K562 (cell line): ENCODE measurements around the gene APPBP2. TPM values are rescaled to one million over a fixed set of nuclear protein-coding genes. Genes with fewer than 3 reads are reported as not detected.

Experiments used
- ATAC-seq: fragments of 200-7000 bp; cut with Tn5 transposase; 3 replicates; pipeline ENCODE4 v1.9.1; 2020; ENCODE audit warnings: moderate library complexity
- BruUV-seq: library from RNA; stranded (reverse); fragments of 400-500 nt; replicated peaks from 2 replicates; lab custom pipeline; 2021; lab: Mats Ljungman, UMichigan
- CTCF ChIA-PET: fragments of 300-600 bp; formaldehyde crosslinking; extraction: SDS; loops from one replicate; lab custom pipeline; 2021; ENCODE audit warnings: low intra/inter-chr PET ratio; lab: Yijun Ruan, JAX
- POLR2A ChIA-PET: fragments of 300-600, 350-650 bp; sonication (Branson Sonifier 250); formaldehyde crosslinking; extraction: SDS; loops from one replicate; lab custom pipeline; 2021; ENCODE audit warnings: antibody characterized with exemption, inconsistent platforms; lab: Yijun Ruan, JAX
- DNase-seq, 4 experiments: peaks; one replicate each; pipeline versions ENCODE4 v3.0.0 to v3.0.0-alpha.2; 2011 to 2018; ENCODE audit warnings: low spot score in 3 of 4, mixed read lengths in 3 of 4; ENCODE audit errors: extremely low read depth in 1 of 4
- FAIRE-seq: peaks from 2 replicates; lab custom pipeline; 2011; peaks lifted over from hg19 to GRCh38; lab: Jason Lieb, UNC
- H2AFZ ChIP-seq: 2 replicates; pipeline ENCODE4 v1.6.0; 2011; ENCODE audit warnings: low read depth, low read length, control low read depth, inconsistent platforms
- H3K27ac ChIP-seq: fragments of 200-600 bp; 3 replicates; pipeline ENCODE4 v1.8.0; 2011; ENCODE audit warnings: low read depth, mild to moderate bottlenecking, control low read depth, inconsistent platforms, low read length, moderate library complexity, mixed read lengths; ENCODE audit errors: extremely low read depth
- H3K27me3 ChIP-seq, 2 experiments: fragments of 300-600 bp in 1 of 2; 2 replicates in 1 of 2; 3 replicates in 1 of 2; pipeline versions ENCODE4 v1.6.0 to v1.8.0; 2011; ENCODE audit warnings: inconsistent platforms in 2 of 2, low read length in 2 of 2, mild to moderate bottlenecking in 1 of 2, mixed read lengths in 1 of 2, moderate library complexity in 1 of 2; ENCODE audit not compliant: control insufficient read depth in 2 of 2, insufficient read depth in 2 of 2
- H3K36me3 ChIP-seq: fragments of 300-600 bp; 3 replicates; pipeline ENCODE4 v1.8.0; 2011; ENCODE audit warnings: mild to moderate bottlenecking, low read length, inconsistent platforms; ENCODE audit not compliant: control insufficient read depth, insufficient read depth
- H3K4me1 ChIP-seq, 2 experiments: fragments of 200-600 bp in 1 of 2; replicated peaks in 1 of 2; 2 replicates in 1 of 2; 3 replicates in 1 of 2; pipeline versions ENCODE4 v1.5.1 to v1.8.0; 2011; ENCODE audit warnings: inconsistent platforms in 2 of 2, low read length in 2 of 2, mild to moderate bottlenecking in 1 of 2, mixed read lengths in 1 of 2, moderate library complexity in 1 of 2; ENCODE audit not compliant: control insufficient read depth in 2 of 2, insufficient read depth in 2 of 2
- H3K4me2 ChIP-seq: 2 replicates; pipeline ENCODE4 v1.6.1; 2011; ENCODE audit warnings: low read length, control low read depth, inconsistent platforms, mixed read lengths; ENCODE audit not compliant: insufficient read depth
- H3K4me3 ChIP-seq: fragments of 200-600 bp; sonication (generic), shearing (Covaris generic); 2 replicates; pipeline ENCODE4 v1.5.1; 2016; ENCODE audit warnings: control low read depth, inconsistent platforms
- H3K79me2 ChIP-seq: fragments of 200-600 bp; 3 replicates; pipeline ENCODE4 v1.8.0; 2011; ENCODE audit warnings: low read length, inconsistent platforms; ENCODE audit not compliant: control insufficient read depth, insufficient read depth
- H3K9ac ChIP-seq, 2 experiments: 2 replicates each; pipeline versions ENCODE4 v1.6.0 to v1.6.1; 2011; ENCODE audit warnings: low read depth in 2 of 2, low read length in 2 of 2, control low read depth in 1 of 2, inconsistent platforms in 1 of 2, mild to moderate bottlenecking in 1 of 2, mixed read lengths in 1 of 2; ENCODE audit not compliant: insufficient read depth in 1 of 2
- H3K9me1 ChIP-seq: one replicate; pipeline ENCODE4 v1.6.0; 2011; ENCODE audit warnings: inconsistent platforms, mild to moderate bottlenecking, low read length, moderate library complexity; ENCODE audit not compliant: control insufficient read depth, insufficient read depth
- H3K9me3 ChIP-seq: replicated peaks from 2 replicates; pipeline ENCODE4 v1.5.1; 2011; ENCODE audit warnings: low read depth, low read length, inconsistent platforms; ENCODE audit not compliant: control insufficient read depth, insufficient read depth
- H4K20me1 ChIP-seq: replicated peaks from 2 replicates; pipeline ENCODE4 v1.6.1; 2011; ENCODE audit warnings: low read length, inconsistent platforms, mixed read lengths; ENCODE audit not compliant: control insufficient read depth, insufficient read depth
- BRD9 ChIP-seq: fragments of 450-650 bp; IDR thresholded peaks from 2 replicates; pipeline ENCODE4 v1.6.1; 2018; ENCODE audit warnings: low read depth; ENCODE audit not compliant: partially characterized antibody
- EWSR1 ChIP-seq: fragments of 450-650 bp; IDR thresholded peaks from 2 replicates; pipeline ENCODE4 v1.6.1; 2018; ENCODE audit warnings: borderline replicate concordance, mild to moderate bottlenecking, low read depth, moderate library complexity; ENCODE audit not compliant: partially characterized antibody
- PHB ChIP-seq: fragments of 250-450 bp; sonication (Bioruptor Pico); IDR thresholded peaks from 2 replicates; pipeline ENCODE4 v1.5.0; 2021
- PHF8 ChIP-seq: fragments of 200-600 bp; sonication (generic); IDR thresholded peaks from 2 replicates; pipeline ENCODE4 v1.6.1; 2012; ENCODE audit warnings: mixed run types, mild to moderate bottlenecking, inconsistent platforms, low read length, moderate library complexity, borderline replicate concordance
- TRIM24 ChIP-seq, 2 experiments: fragments of 450-650 bp; IDR thresholded peaks; 2 replicates each; pipeline ENCODE4 v1.6.1; 2016
- WGBS: fragments of 100-300 bp; shearing (Covaris generic); methylation state at CpG from one replicate; pipeline ENCODE4 v1.1.6; 2016; ENCODE audit warnings: low coverage, mixed read lengths; ENCODE audit not compliant: insufficient coverage; ENCODE audit errors: missing lambda C conversion rate; 5-methylcytosine and 5-hydroxymethylcytosine counted together
- in situ Hi-C: fragments of 300-500 bp; cut with MboI; formaldehyde crosslinking; loops from 4 replicates; pipeline ENCODE4 v1.15.0; 2018; ENCODE audit warnings: inconsistent platforms, mixed read lengths
- intact Hi-C: fragments of 100-400 bp; cut with micrococcal nuclease; formaldehyde crosslinking; loops from 2 replicates; pipeline ENCODE4 v1.14.2; 2022
- polyA plus RNA-seq, 8 experiments: library from polyadenylated mRNA; depleted of rRNA in 4 of 8; stranded (reverse) in 5 of 8; unstranded in 3 of 8; fragments of >200 nt; fragmentation: Nextera tagmentation in 2 of 8; fragmentation: Illumina TruSeq in 1 of 8; extraction: Ambion mirVana in 2 of 8; extraction: Trizol in 1 of 8; gene quantifications; 2 replicates each; pipeline versions ENCODE4 v1.2.1 to v1.2.3, GENCODE V29; 2011 to 2014; ENCODE audit warnings: inconsistent platforms in 1 of 8, missing spikeins in 1 of 8
- total RNA-seq, 7 experiments: library from RNA; depleted of rRNA in 6 of 7; stranded (reverse); fragments of >200 nt in 6 of 7; fragmentation: Illumina TruSeq in 2 of 7; extraction: Trizol in 2 of 7; gene quantifications; 2 replicates each; pipeline versions ENCODE4 v1.2.1 to v1.2.3, GENCODE V29; 2011 to 2021; ENCODE audit warnings: low replicate concordance in 1 of 7
- TF ChIP-seq, protein P1 (sequence below): fragments of 250-450 bp; sonication (Bioruptor Pico); IDR thresholded peaks from 2 replicates; pipeline ENCODE4 v1.8.0; 2021; ENCODE audit warnings: moderate library complexity, mild to moderate bottlenecking, inconsistent platforms
- TF ChIP-seq, protein P2 (sequence below), 3 experiments: fragments of 200-800 bp in 1 of 3; fragments of 250-450 bp in 1 of 3; fragments of 450-650 bp in 1 of 3; sonication (Bioruptor Pico) in 1 of 3; sonication (Bioruptor generic) in 1 of 3; formaldehyde crosslinking in 1 of 3; IDR thresholded peaks; 2 replicates each; pipeline versions ENCODE4 v1.6.1 to v1.8.0; 2016 to 2022; ENCODE audit warnings: mild to moderate bottlenecking in 2 of 3, missing genetic modification characterization in 2 of 3, missing compliant biosample characterization in 1 of 3, moderate library complexity in 1 of 3

Gene APPBP2
- total and polyA plus RNA-seq, 9 of the 15 experiments (the other 6 are each of a cell fraction or from before 2014, with no cell fraction given), result 2.7 to 16.8 (median 6.9) TPM

- 94% methylated on average over 3 of the region's 3 CpGs for WGBS
- Histone ChIP-seq H3K4me3 (no peak overlapping the region), H3K27me3 (no peaks in the 10 kb centered on the region), H3K27ac (no peak overlapping the region), H2AFZ (no peak overlapping the region), H3K9ac (no peak overlapping the region), H3K4me1 (no peaks in the 10 kb centered on the region), H3K36me3 (no peaks in the 10 kb centered on the region), H3K4me2 (no peak overlapping the region), H3K9me1 (no peaks in the 10 kb centered on the region), H3K9me3 (no peaks in the 10 kb centered on the region), H4K20me1 (0 out of 2 replicates have a peak, but pooled peaks cover 4% of the 10 kb centered on the region), H3K79me2 (peaks cover 33% of the 10 kb centered on the region)
- intact Hi-C loops, result loop anchor here (5.0 kb wide), 1 partner anchor 73 kb away; the partner anchor contains the start of gene PPM1D
- in situ Hi-C loops, result no loop called here
- no TSS peak for BruUV-seq
- ChIA-PET CTCF (no interaction called here), POLR2A (no interaction called here)
- FAIRE-seq (no peak), DNase-seq (no peak), ATAC-seq (no peak)
- TF ChIP-seq PHF8, result no peak
- TF ChIP-seq BRD9, result no peak
- no peak for TF ChIP-seq PHB
- TF ChIP-seq EWSR1, result peak; percentile 50
- TF ChIP-seq, protein P1, sequence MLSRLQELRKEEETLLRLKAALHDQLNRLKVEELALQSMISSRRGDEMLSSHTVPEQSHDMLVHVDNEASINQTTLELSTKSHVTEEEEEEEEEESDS (CRISPR knock-in tag), result no peak
- TF ChIP-seq TRIM24 (IDR thresholded peaks at IDR 0.05), result no peak
- TF ChIP-seq, protein P2, sequence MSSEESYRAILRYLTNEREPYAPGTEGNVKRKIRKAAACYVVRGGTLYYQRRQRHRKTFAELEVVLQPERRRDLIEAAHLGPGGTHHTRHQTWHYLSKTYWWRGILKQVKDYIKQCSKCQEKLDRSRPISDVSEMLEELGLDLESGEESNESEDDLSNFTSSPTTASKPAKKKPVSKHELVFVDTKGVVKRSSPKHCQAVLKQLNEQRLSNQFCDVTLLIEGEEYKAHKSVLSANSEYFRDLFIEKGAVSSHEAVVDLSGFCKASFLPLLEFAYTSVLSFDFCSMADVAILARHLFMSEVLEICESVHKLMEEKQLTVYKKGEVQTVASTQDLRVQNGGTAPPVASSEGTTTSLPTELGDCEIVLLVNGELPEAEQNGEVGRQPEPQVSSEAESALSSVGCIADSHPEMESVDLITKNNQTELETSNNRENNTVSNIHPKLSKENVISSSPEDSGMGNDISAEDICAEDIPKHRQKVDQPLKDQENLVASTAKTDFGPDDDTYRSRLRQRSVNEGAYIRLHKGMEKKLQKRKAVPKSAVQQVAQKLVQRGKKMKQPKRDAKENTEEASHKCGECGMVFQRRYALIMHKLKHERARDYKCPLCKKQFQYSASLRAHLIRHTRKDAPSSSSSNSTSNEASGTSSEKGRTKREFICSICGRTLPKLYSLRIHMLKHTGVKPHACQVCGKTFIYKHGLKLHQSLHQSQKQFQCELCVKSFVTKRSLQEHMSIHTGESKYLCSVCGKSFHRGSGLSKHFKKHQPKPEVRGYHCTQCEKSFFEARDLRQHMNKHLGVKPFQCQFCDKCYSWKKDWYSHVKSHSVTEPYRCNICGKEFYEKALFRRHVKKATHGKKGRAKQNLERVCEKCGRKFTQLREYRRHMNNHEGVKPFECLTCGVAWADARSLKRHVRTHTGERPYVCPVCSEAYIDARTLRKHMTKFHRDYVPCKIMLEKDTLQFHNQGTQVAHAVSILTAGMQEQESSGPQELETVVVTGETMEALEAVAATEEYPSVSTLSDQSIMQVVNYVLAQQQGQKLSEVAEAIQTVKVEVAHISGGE (CRISPR knock-in tag; IDR thresholded peaks at IDR 0.05), result peak in 1 of 3 experiments; percentile 82; a peak in 2 of 6 replicates
Measured at GRCh38 chr17:60528828-60529227, 2.8 kb upstream of the APPBP2 start.
